Measurements from ENCODE around the gene PLCL1. TPM values are rescaled to one million over a fixed set of nuclear protein-coding genes. Genes with fewer than 3 reads are reported as not detected.

The PLCL1 gene
- total RNA-seq, 1 donor from 2014 or later, result 78.6 TPM

GRCh38 chr2:197993363-197993762 is 189.0 kb downstream of the PLCL1 start:
- Histone ChIP-seq H3K4me3 (no peak overlapping the region), H3K36me3 (no peaks in the 10 kb centered on the region), H3K27ac (replicated peaks) (no peak overlapping the region), H3K27me3 (ENCODE audit: low read depth) (no peaks in the 10 kb centered on the region), H3K4me1 (peaks cover 59% of the 10 kb centered on the region), H3K9me3 (replicated peaks) (no peaks in the 10 kb centered on the region)
- intact Hi-C loops (cut with micrococcal nuclease), result no loop called here
- no peak for DNase-seq
- no peak for TF ChIP-seq CTCF (IDR thresholded peaks at IDR 0.05; ENCODE audit: borderline replicate concordance)

- TF ChIP-seq CTCF (IDR thresholded peaks at IDR 0.05; ENCODE audit: borderline replicate concordance), result no peak
- H3K27ac ChIP-seq (replicated peaks), result no peak overlapping the region
- no peaks in the 10 kb centered on the region for H3K36me3 ChIP-seq
- H3K9me3 ChIP-seq (replicated peaks), result no peaks in the 10 kb centered on the region
- peaks cover 59% of the 10 kb centered on the region for H3K4me1 ChIP-seq
- no peaks in the 10 kb centered on the region for H3K27me3 ChIP-seq (ENCODE audit: low read depth)
- H3K4me3 ChIP-seq, result no peak overlapping the region
- DNase-seq, result no peak
- intact Hi-C loops (cut with micrococcal nuclease), result no loop called here
These were observed 189.4 kb downstream of the PLCL1 start for GRCh38 chr2:197993830-197994229.

GRCh38 chr2:197994751-197995150 is 190.4 kb downstream of the PLCL1 start:
- Histone ChIP-seq H3K9me3 (replicated peaks) (no peaks in the 10 kb centered on the region), H3K27me3 (ENCODE audit: low read depth) (no peaks in the 10 kb centered on the region), H3K27ac (replicated peaks) (no peak overlapping the region), H3K4me1 (peaks cover 59% of the 10 kb centered on the region), H3K36me3 (no peaks in the 10 kb centered on the region), H3K4me3 (no peak overlapping the region)
- no peak for TF ChIP-seq CTCF (IDR thresholded peaks at IDR 0.05; ENCODE audit: borderline replicate concordance)
- DNase-seq, result no peak
- intact Hi-C loops (cut with micrococcal nuclease), result no loop called here

GRCh38 chr2:197996583-197996982 is 192.2 kb downstream of the PLCL1 start:
- intact Hi-C loops (cut with micrococcal nuclease), result no loop called here
- H3K4me3 ChIP-seq, result no peak overlapping the region
- no peaks in the 10 kb centered on the region for H3K36me3 ChIP-seq
- peak overlapping the region; percentile 14 for H3K27ac ChIP-seq (replicated peaks)
- no peaks in the 10 kb centered on the region for H3K27me3 ChIP-seq (ENCODE audit: low read depth)
- H3K4me1 ChIP-seq, result peaks cover 59% of the 10 kb centered on the region
- no peak for DNase-seq
- no peak for TF ChIP-seq CTCF (IDR thresholded peaks at IDR 0.05; ENCODE audit: borderline replicate concordance)
- H3K9me3 ChIP-seq (replicated peaks), result no peaks in the 10 kb centered on the region

- no peak for TF ChIP-seq CTCF (IDR thresholded peaks at IDR 0.05; ENCODE audit: borderline replicate concordance)
- no peak for DNase-seq
- Histone ChIP-seq H3K36me3 (no peaks in the 10 kb centered on the region), H3K27me3 (ENCODE audit: low read depth) (no peaks in the 10 kb centered on the region), H3K4me1 (peaks cover 57% of the 10 kb centered on the region), H3K9me3 (replicated peaks) (no peaks in the 10 kb centered on the region), H3K27ac (replicated peaks) (peak overlapping the region; percentile 14), H3K4me3 (no peak overlapping the region)
- intact Hi-C loops (cut with micrococcal nuclease), result no loop called here
These were observed 192.7 kb downstream of the PLCL1 start for GRCh38 chr2:197997083-197997541.

- Histone ChIP-seq H3K27ac (replicated peaks) (no peak overlapping the region), H3K4me1 (peaks cover 46% of the 10 kb centered on the region), H3K9me3 (replicated peaks) (no peaks in the 10 kb centered on the region), H3K36me3 (no peaks in the 10 kb centered on the region), H3K4me3 (no peak overlapping the region), H3K27me3 (ENCODE audit: low read depth) (no peaks in the 10 kb centered on the region)
- intact Hi-C loops (cut with micrococcal nuclease), result no loop called here
- no peak for DNase-seq
- no peak for TF ChIP-seq CTCF (IDR thresholded peaks at IDR 0.05; ENCODE audit: borderline replicate concordance)
These were observed 194.3 kb downstream of the PLCL1 start for GRCh38 chr2:197998702-197999101.

All from left ventricle myocardium inferior (tissue), 1 donor.